ENCODE results near the gene PAGR1.

DNA sequence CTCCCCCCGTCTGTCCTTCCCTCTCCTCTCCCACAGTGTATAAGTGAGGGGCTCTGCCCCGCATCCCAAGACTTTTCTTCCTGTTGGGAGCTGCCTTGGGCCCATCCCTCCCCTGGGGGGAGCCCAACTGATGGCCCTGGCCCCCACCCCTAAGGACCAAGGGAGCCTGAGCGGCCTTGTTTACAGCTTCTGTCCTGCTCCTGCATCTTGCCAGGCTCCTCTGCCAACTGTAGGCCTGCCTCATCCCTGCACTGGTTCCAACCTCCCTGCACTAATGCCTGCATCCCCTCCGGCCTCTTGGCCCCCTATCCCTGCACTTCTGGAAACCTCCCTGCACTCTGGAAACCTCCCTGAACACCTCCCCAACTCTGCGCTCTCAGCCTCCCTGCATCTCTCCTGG, 1.4 kb upstream of the PAGR1 start:
- TF ChIP-seq, protein P1, sequence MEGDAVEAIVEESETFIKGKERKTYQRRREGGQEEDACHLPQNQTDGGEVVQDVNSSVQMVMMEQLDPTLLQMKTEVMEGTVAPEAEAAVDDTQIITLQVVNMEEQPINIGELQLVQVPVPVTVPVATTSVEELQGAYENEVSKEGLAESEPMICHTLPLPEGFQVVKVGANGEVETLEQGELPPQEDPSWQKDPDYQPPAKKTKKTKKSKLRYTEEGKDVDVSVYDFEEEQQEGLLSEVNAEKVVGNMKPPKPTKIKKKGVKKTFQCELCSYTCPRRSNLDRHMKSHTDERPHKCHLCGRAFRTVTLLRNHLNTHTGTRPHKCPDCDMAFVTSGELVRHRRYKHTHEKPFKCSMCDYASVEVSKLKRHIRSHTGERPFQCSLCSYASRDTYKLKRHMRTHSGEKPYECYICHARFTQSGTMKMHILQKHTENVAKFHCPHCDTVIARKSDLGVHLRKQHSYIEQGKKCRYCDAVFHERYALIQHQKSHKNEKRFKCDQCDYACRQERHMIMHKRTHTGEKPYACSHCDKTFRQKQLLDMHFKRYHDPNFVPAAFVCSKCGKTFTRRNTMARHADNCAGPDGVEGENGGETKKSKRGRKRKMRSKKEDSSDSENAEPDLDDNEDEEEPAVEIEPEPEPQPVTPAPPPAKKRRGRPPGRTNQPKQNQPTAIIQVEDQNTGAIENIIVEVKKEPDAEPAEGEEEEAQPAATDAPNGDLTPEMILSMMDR (IDR thresholded peaks at IDR 0.05), result no peak
- TF ChIP-seq POLR2A (IDR thresholded peaks at IDR 0.05), result no peak

Measured in breast epithelium (tissue), 3 donors.